GM21526 (cell line): Measurements from ENCODE around the gene BTBD7.
"Not testable (repeated sequence)": the region's sequence is repeated elsewhere in the genome, so short reads cannot be mapped to it uniquely, and the experiment has no call there.

Experiments
- ATAC-seq: cut with Tn5 transposase; IDR thresholded peaks from one replicate; pipeline ENCODE4 v1.9.1; 2021; ENCODE audit warnings: moderate library complexity; ENCODE audit not compliant: unreplicated experiment, low FRiP score

Gene BTBD7

GRCh38 chr14:93249128-93249831, 83.6 kb downstream of the BTBD7 start:
- ATAC-seq = no peak

GRCh38 chr14:93246534-93246933, 86.3 kb downstream of the BTBD7 start:
- no peak for ATAC-seq

- ATAC-seq = no peak
Measured at GRCh38 chr14:93245764-93246420, 86.9 kb downstream of the BTBD7 start.

- ATAC-seq = no peak
Measured at GRCh38 chr14:93240678-93241000, 92.2 kb downstream of the BTBD7 start.

DNA sequence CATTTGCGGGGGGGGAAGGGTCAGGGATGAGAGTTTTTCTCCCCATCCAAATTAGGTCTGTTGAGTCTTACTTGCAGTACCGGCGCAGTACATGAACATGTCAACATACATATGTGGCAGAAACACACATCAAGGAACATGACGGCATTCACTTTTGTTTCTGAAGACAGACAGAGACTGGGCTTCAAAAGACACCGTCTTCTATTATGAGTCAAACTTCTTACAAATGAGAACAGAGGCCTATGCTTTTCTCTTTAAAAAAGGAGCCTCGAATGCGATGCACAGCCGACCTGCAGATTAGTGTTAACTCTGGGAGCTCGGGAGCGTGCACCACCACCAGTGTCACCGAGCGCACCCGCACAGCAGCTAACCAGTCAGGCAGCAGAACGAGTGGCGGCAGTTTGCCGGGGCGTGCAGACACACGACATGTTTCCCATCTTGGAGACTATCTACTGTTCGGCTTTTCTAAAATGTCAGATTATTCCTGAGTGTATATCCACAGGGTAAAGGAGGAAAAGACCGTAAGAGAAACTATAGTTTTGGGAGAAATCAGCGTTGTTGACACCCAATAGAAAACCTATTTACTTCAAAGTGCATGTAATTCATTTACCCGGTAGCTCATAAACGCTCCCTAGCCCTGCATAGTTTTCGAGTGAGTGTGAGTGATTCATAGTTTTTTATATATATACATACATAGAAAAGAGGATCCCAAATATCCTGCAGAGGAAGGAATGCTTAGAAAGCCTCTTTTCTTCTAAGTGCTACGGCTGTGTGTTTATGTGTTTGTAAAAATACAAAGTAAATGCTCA, 92.8 kb downstream of the BTBD7 start:
- no peak for ATAC-seq

GRCh38 chr14:93234798-93235197, 98.0 kb downstream of the BTBD7 start:
- ATAC-seq = no peak

GRCh38 chr14:93233078-93233477, 99.8 kb downstream of the BTBD7 start:
- ATAC-seq = not testable (repeated sequence)

DNA sequence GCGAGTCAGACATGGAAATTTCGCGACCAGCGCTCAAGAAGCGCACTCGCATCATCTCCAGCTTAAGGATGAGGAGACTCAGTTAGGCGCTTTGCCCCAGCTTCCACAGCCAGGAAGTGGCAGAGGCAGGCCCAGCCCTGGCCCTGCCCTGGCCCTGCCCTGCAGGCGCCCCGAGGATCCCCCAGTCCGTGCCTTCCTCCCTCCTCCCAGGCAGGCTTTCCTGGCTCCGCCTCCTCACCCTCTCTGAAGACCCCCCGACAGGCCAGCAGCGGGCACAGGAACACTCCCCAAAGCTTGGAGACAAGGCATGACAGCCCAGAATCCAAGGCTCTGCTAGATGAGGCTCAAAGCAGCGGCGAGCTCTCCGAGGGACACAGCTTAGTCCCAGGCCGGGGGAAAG, 100.7 kb downstream of the BTBD7 start:
- no peak for ATAC-seq

DNA sequence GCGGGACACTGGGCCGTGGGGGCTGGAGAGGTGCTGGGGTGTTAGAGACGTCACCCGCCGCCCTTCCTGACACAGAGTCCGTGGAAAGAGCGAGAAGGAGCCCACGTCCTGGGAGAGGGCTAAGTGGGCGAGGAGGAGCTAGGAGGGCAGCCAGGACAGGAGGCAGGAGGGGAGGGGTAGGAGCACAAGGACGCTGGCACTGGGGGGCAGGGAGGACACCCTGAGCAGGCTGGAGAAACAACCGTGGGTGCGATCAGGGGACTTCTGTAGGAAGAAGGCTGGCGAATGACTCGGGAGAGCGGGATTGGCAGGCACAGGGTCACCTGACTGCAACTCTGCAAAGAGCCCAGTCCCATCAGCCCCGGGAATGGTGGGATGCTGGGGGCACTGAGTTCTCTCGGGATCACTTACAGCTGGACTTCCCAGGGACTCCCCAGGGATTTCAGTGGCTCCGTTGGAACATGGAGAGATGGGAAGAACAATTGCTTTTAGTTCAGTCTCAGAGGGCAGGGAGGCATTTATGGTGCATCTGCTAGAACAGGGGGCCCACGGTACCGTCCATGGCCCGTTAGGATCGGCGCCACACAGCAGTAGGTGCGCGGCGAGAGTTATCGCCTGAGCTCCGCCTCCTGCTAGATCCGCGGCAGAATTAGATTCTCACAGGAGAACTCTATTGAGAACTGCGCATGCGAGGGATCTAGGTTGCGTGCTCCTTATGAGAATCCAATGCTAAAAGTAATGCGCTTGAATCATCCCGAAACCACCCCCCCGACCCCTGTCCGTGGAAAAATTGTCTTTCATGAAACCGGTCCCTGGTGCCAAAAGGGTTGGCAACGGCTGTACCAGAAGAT, 101.5 kb downstream of the BTBD7 start:
- ATAC-seq = no peak

- no peak for ATAC-seq
Measured at GRCh38 chr14:93230539-93230938, 102.3 kb downstream of the BTBD7 start.

DNA sequence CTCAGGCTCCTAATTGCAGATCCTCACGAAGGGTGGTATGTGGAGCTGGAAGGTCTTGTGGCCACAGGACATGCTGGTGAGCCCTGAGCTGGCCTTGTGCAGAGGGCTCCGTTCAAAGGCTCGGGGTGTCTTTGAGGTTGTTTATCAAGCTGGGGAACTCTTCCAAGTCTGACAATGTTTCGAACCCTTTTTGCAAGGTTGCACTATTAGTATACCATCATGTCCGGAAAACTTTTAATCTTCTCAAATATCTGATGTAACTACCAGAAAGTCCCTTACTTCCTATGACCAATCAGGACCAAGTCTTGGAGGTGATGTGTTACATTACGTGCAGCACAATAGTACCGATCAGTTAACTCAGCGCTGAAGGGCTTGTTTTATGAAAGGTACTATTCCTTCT, 104.3 kb downstream of the BTBD7 start:
- no peak for ATAC-seq

DNA sequence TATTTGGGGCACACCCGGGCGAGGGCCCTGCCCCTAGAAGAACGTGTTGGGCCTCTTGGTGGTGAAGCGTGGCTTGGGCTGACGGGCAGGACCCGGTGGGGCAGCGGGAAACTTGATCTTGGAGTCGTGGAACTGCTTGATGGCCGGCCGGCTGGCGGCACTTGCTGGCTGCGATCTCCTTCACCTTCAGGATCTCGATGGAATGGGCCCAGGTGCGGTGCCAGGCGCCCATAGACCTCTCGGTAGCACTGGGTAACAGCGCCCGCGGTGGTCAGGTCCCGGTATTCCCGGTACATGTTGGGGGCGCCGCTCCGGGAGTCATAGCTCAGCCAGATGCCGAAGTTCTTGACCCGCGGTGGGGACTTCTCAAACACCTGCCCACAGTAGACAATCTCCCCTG, 109.3 kb downstream of the BTBD7 start:
- ATAC-seq = no peak

DNA sequence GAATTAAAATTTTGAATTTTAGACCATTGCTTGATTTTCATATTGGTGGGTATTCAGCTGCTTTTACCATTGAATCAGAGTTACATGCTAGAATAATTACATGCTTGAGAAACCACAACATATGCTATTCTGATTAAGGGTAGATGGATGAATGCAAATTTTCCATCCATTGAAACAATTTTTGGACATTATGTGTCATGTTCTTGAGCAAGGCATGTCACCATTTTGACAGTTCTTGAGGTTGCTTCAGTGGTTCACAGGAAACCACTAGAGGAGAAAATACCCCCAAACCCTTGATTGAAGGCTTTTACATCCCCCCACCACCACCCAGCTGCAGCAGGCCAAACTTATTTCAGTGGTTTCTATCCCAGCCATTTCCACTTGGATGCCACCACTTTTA, 112.3 kb downstream of the BTBD7 start:
- no peak for ATAC-seq

GRCh38 chr14:93219103-93219726, 113.6 kb downstream of the BTBD7 start:
- ATAC-seq = peak; percentile 66

- no peak for ATAC-seq
Measured at GRCh38 chr14:93214598-93214997, 118.2 kb downstream of the BTBD7 start.

DNA sequence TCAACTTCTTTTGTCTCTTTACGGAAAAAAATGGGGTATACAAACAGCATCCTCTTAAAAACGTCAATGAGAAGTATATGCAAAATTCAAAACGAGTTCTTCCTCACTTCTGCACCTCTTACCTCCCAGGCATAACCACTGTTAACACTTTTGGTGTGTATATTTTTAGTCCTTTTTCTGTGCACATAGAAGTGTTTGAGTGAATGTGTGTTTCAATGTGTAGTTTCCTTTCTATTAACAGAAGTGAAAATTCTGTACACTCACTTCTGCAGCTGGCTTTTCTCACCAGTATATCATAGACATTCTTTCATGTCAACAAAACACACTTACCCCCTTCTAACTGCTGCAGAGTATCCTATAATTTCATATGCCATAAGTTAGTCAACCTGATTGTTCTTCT, 120.4 kb downstream of the BTBD7 start:
- peak; percentile 63 for ATAC-seq

- ATAC-seq = peak; percentile 28
Measured at GRCh38 chr14:93207468-93208308, 125.1 kb downstream of the BTBD7 start.

DNA sequence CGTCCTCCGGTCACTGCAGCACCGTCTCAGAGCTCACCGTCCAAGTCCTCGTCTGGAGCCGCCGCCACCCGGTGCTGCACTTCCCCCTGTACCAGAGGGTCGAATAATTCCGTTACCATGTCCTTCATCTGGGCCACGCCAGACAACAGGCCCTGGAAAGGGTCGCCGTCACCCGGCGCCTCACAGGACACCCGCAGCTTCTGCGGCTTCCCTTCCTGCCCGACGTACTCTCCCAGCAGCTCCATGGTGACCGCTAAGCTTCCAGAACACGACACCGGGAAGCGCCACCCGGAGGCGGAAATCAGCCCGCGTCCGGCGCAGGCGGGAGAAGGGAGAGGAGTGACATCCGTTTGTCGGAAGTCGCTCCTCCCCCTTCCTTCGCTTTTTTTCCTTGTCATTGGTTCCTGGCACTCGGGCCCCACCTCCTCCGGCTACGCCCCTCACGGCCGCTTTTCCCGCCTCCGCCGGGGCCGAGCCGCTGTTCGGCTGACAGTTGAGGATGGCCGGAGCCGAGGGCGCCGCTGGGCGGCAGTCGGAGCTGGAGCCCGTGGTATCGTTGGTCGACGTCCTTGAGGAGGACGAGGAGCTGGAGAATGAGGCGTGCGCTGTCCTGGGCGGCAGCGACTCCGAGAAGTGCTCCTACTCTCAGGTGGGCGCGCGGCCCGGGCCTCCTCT, 125.9 kb downstream of the BTBD7 start, which contains the start of the genes GON7 and UBR7:
Gene GON7 (minus strand): TSS at position 273 of the 675 bp plus-strand sequence. CDS start 28 bp downstream, at position 245.
Gene UBR7 (plus strand): TSS at position 464 of the 675 bp plus-strand sequence. CDS start 36 bp downstream, at position 500.
- ATAC-seq = peak; percentile 78
